Fibroblast of lung (primary cell): ENCODE measurements around the gene OGDH. TPM values are rescaled to one million over a fixed set of nuclear protein-coding genes. Genes with fewer than 3 reads are reported as not detected.

Experiments used
- DNase-seq, 2 donors: peaks; one replicate each; pipeline versions ENCODE4 v3.0.0 to v3.0.0-alpha.2; 2010; ENCODE audit warnings: low read depth in 2 of 2
- H2AFZ ChIP-seq: 2 replicates; pipeline ENCODE4 v1.5.1; 2012; ENCODE audit warnings: low read length, control low read depth, inconsistent platforms
- H3K27ac ChIP-seq: 2 replicates; pipeline ENCODE4 v1.5.1; 2011; ENCODE audit warnings: low read length, control low read depth; ENCODE audit not compliant: insufficient read depth
- H3K27me3 ChIP-seq: 2 replicates; pipeline ENCODE4 v1.5.1; 2011; ENCODE audit warnings: mild to moderate bottlenecking, low read length; ENCODE audit not compliant: control insufficient read depth, insufficient read depth
- H3K36me3 ChIP-seq: 2 replicates; pipeline ENCODE4 v1.5.1; 2011; ENCODE audit warnings: low read length; ENCODE audit not compliant: control insufficient read depth, insufficient read depth
- H3K4me1 ChIP-seq: 2 replicates; pipeline ENCODE4 v1.5.1; 2011; ENCODE audit warnings: low read length; ENCODE audit not compliant: control insufficient read depth, insufficient read depth; ENCODE audit errors: extremely low read depth
- H3K4me2 ChIP-seq: 2 replicates; pipeline ENCODE4 v1.5.1; 2011; ENCODE audit warnings: low read length, control low read depth; ENCODE audit not compliant: insufficient read depth; ENCODE audit errors: extremely low read depth
- H3K4me3 ChIP-seq, 4 experiments: fragments of 200-600 bp in 1 of 4; sonication (generic) in 1 of 4; replicated peaks in 1 of 4; 2 replicates each; pipeline ENCODE4 v1.5.1; 2011 to 2016; ENCODE audit warnings: low read length in 4 of 4, low read depth in 3 of 4, mild to moderate bottlenecking in 3 of 4, control low read depth in 2 of 4, inconsistent platforms in 1 of 4, mixed read lengths in 1 of 4; ENCODE audit not compliant: insufficient read depth in 1 of 4; ENCODE audit errors: control extremely low read depth in 1 of 4
- H3K79me2 ChIP-seq: 2 replicates; pipeline ENCODE4 v1.5.1; 2012; ENCODE audit warnings: mild to moderate bottlenecking, low read length, inconsistent platforms; ENCODE audit not compliant: control insufficient read depth, insufficient read depth
- H3K9ac ChIP-seq: 2 replicates; pipeline ENCODE4 v1.5.1; 2011; ENCODE audit warnings: mild to moderate bottlenecking, low read length, control low read depth; ENCODE audit not compliant: insufficient read depth
- H3K9me3 ChIP-seq: 2 replicates; pipeline ENCODE4 v1.5.1; 2012; ENCODE audit warnings: low read depth, low read length; ENCODE audit not compliant: control insufficient read depth, insufficient read depth
- H4K20me1 ChIP-seq: 2 replicates; pipeline ENCODE4 v1.5.1; 2011; ENCODE audit warnings: low read length; ENCODE audit not compliant: control insufficient read depth, insufficient read depth; ENCODE audit errors: extremely low read depth
- EZH2 ChIP-seq: IDR thresholded peaks from 2 replicates; pipeline ENCODE4 v1.5.1; 2012; ENCODE audit warnings: low read length, control low read depth, mild to moderate bottlenecking; ENCODE audit errors: missing control alignments
- polyA plus RNA-seq, 2 donors: library from polyadenylated mRNA; depleted of rRNA in 1 of 2; stranded (reverse) in 1 of 2; unstranded in 1 of 2; fragments of >200 nt; gene quantifications; 2 replicates each; pipeline ENCODE4 v1.2.1, GENCODE V29; 2011 to 2012; ENCODE audit warnings: missing spikeins in 1 of 2
- total RNA-seq: library from RNA; depleted of rRNA; stranded (reverse); fragments of >200 nt; gene quantifications from 2 replicates; pipeline ENCODE4 v1.2.1, GENCODE V29; 2014
- TF ChIP-seq, protein P1 (sequence below), 2 donors: IDR thresholded peaks in 1 of 2; conservative IDR thresholded peaks in 1 of 2; 1 replicate in 1 of 2; 2 replicates in 1 of 2; pipeline ENCODE4 v1.5.1; 2011 to 2012; ENCODE audit warnings: low read length in 2 of 2, control low read depth in 1 of 2, inconsistent platforms in 1 of 2, low read depth in 1 of 2, mild to moderate bottlenecking in 1 of 2

OGDH gene
- total and polyA plus RNA-seq, 2 donors (not counting 1 experiment from before 2014, with no cell fraction given), result 60.8 to 69.2 TPM

GRCh38 chr7:44643206-44643605 lies 36.8 kb downstream of the OGDH start:
- Histone ChIP-seq H3K9ac (no peak overlapping the region), H4K20me1 (no peaks in the 10 kb centered on the region), H3K27ac (no peak overlapping the region), H3K4me1 (peaks cover 20% of the 10 kb centered on the region), H2AFZ (no peak overlapping the region), H3K27me3 (no peaks in the 10 kb centered on the region), H3K36me3 (peaks cover 7% of the 10 kb centered on the region), H3K4me3 (no peak overlapping the region), H3K9me3 (no peaks in the 10 kb centered on the region), H3K79me2 (peaks cover 5% of the 10 kb centered on the region), H3K4me2 (no peak overlapping the region)
- TF ChIP-seq, protein P1, sequence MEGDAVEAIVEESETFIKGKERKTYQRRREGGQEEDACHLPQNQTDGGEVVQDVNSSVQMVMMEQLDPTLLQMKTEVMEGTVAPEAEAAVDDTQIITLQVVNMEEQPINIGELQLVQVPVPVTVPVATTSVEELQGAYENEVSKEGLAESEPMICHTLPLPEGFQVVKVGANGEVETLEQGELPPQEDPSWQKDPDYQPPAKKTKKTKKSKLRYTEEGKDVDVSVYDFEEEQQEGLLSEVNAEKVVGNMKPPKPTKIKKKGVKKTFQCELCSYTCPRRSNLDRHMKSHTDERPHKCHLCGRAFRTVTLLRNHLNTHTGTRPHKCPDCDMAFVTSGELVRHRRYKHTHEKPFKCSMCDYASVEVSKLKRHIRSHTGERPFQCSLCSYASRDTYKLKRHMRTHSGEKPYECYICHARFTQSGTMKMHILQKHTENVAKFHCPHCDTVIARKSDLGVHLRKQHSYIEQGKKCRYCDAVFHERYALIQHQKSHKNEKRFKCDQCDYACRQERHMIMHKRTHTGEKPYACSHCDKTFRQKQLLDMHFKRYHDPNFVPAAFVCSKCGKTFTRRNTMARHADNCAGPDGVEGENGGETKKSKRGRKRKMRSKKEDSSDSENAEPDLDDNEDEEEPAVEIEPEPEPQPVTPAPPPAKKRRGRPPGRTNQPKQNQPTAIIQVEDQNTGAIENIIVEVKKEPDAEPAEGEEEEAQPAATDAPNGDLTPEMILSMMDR (conservative IDR thresholded peaks at IDR 0.05 in 1 of 2, IDR thresholded peaks at IDR 0.05 in 1 of 2; ENCODE audit: low read depth in 1 of 2, low read length in 2 of 2), result no peak
- TF ChIP-seq EZH2, result no peak
- no peak for DNase-seq

GRCh38 chr7:44645254-44645653 lies 38.8 kb downstream of the OGDH start:
- no peak for TF ChIP-seq EZH2
- TF ChIP-seq, protein P1 (conservative IDR thresholded peaks at IDR 0.05 in 1 of 2, IDR thresholded peaks at IDR 0.05 in 1 of 2; ENCODE audit: low read depth in 1 of 2, low read length in 2 of 2), result no peak
- H3K9me3 ChIP-seq, result no peaks in the 10 kb centered on the region

DNA sequence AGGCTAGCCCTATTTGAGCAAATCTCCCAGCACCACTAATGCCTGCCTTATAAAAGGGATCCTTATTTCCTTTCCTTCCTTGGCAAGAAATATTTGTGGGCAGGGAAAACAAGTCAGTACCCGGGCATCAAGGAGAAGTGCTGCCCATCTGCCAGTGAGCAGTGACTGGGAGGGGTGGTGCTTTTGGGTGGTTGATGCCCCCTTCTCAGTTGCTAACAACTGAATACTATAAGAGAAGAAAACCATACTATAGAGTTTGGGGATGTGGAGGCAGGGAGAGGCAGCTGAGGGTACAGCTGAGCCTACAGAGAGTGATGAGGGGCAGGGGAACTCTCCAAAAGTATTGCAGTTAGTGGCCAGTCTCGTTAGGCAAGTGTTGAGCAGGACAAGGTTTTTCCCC lies 39.3 kb downstream of the OGDH start:
- Histone ChIP-seq H3K9ac (no peak overlapping the region), H3K4me3 (no peak overlapping the region)

More at GRCh38 chr7:44645254-44645653, 38.8 kb downstream of the OGDH start:
- H4K20me1 ChIP-seq, result no peaks in the 10 kb centered on the region
- H3K36me3 ChIP-seq, result peaks cover 11% of the 10 kb centered on the region
- peaks cover 5% of the 10 kb centered on the region for H3K79me2 ChIP-seq
- no peak overlapping the region for H3K4me2 ChIP-seq
- no peak overlapping the region for H3K9ac ChIP-seq
- H3K4me1 ChIP-seq, result peaks cover 5% of the 10 kb centered on the region
- H3K27me3 ChIP-seq, result no peaks in the 10 kb centered on the region
- no peak for DNase-seq
- H3K4me3 ChIP-seq, result no peak overlapping the region
- no peak overlapping the region for H2AFZ ChIP-seq
- H3K27ac ChIP-seq, result no peak overlapping the region

More for the DNA sequence above, 39.3 kb downstream of the OGDH start:
- peaks cover 5% of the 10 kb centered on the region for H3K79me2 ChIP-seq
- DNase-seq, result no peak
- TF ChIP-seq, protein P1 (conservative IDR thresholded peaks at IDR 0.05 in 1 of 2, IDR thresholded peaks at IDR 0.05 in 1 of 2; ENCODE audit: low read depth in 1 of 2, low read length in 2 of 2), result no peak
- no peak for TF ChIP-seq EZH2
- no peaks in the 10 kb centered on the region for H3K27me3 ChIP-seq
- H3K27ac ChIP-seq, result no peak overlapping the region
- H3K4me2 ChIP-seq, result no peak overlapping the region
- no peaks in the 10 kb centered on the region for H3K9me3 ChIP-seq
- no peaks in the 10 kb centered on the region for H4K20me1 ChIP-seq
- H3K4me1 ChIP-seq, result peaks cover under 1% of the 10 kb centered on the region
- H2AFZ ChIP-seq, result no peak overlapping the region
- H3K36me3 ChIP-seq, result peaks cover 11% of the 10 kb centered on the region
